GM12878 (cell line): ENCODE measurements around the gene IGSF1. TPM values are rescaled to one million over a fixed set of nuclear protein-coding genes. Genes with fewer than 3 reads are reported as not detected.

Source experiments
- ATAC-seq: fragments of 200-7000 bp; cut with Tn5 transposase; 3 replicates; pipeline ENCODE4 v1.9.1; 2020; ENCODE audit warnings: mild to moderate bottlenecking, moderate library complexity
- BruUV-seq: library from RNA; stranded (reverse); fragments of 400-500 nt; replicated peaks from 2 replicates; lab custom pipeline; 2021; lab: Mats Ljungman, UMichigan
- CTCF ChIA-PET: fragments of 300-600 bp; sonication (Branson Sonifier 250); formaldehyde crosslinking; extraction: SDS; loops from one replicate; lab custom pipeline; 2021; ENCODE audit warnings: inconsistent platforms; lab: Yijun Ruan, JAX
- POLR2A ChIA-PET: fragments of 350-600 bp; formaldehyde crosslinking; extraction: SDS; loops from one replicate; lab custom pipeline; 2021; ENCODE audit warnings: inconsistent platforms; lab: Charles Lee
- RAD21 ChIA-PET: fragments of 300-600 bp; sonication (Branson Sonifier 250); formaldehyde crosslinking; loops from one replicate; lab custom pipeline; 2023; ENCODE audit warnings: antibody characterized with exemption; ENCODE audit not compliant: unreplicated experiment; lab: Charles Lee
- SMC1A ChIA-PET: fragments of 300-600 bp; sonication (Branson Sonifier 250); formaldehyde crosslinking; loops from one replicate; lab custom pipeline; 2023; ENCODE audit not compliant: unreplicated experiment, uncharacterized antibody; lab: Charles Lee
- DNase-seq: peaks from one replicate; pipeline ENCODE4 v3.0.0-alpha.2; 2011; ENCODE audit warnings: low read depth, low spot score
- FAIRE-seq: peaks from 3 replicates; lab custom pipeline; 2011; peaks lifted over from hg19 to GRCh38; lab: Jason Lieb, UNC
- H2AFZ ChIP-seq: 2 replicates; pipeline ENCODE4 v1.6.0; 2011; ENCODE audit warnings: low read depth, low read length, control low read depth; ENCODE audit not compliant: control insufficient read depth
- H3K27ac ChIP-seq: 2 replicates; pipeline ENCODE4 v1.5.1; 2011; ENCODE audit warnings: control low read depth; ENCODE audit not compliant: control insufficient read depth, insufficient read depth
- H3K27me3 ChIP-seq, 2 experiments: replicated peaks in 1 of 2; 2 replicates each; pipeline versions ENCODE4 v1.6.0 to v1.6.1; 2011; ENCODE audit warnings: low read length in 1 of 2; ENCODE audit not compliant: control insufficient read depth in 2 of 2, insufficient read depth in 2 of 2
- H3K36me3 ChIP-seq, 2 experiments: 2 replicates each; pipeline ENCODE4 v1.5.1; 2011; ENCODE audit warnings: low read length in 1 of 2; ENCODE audit not compliant: control insufficient read depth in 2 of 2, insufficient read depth in 2 of 2
- H3K4me1 ChIP-seq: 2 replicates; pipeline ENCODE4 v1.6.1; 2011; ENCODE audit warnings: mild to moderate bottlenecking, low read length, moderate library complexity, mixed read lengths; ENCODE audit not compliant: control insufficient read depth, insufficient read depth
- H3K4me2 ChIP-seq: 2 replicates; pipeline ENCODE4 v1.6.0; 2011; ENCODE audit warnings: control low read depth; ENCODE audit not compliant: control insufficient read depth, insufficient read depth
- H3K4me3 ChIP-seq: fragments of 200-600 bp; sonication (generic); 2 replicates; pipeline ENCODE4 v1.5.1; 2016
- H3K79me2 ChIP-seq: 2 replicates; pipeline ENCODE4 v1.6.0; 2011; ENCODE audit warnings: low read length; ENCODE audit not compliant: control insufficient read depth, insufficient read depth
- H3K9ac ChIP-seq: 2 replicates; pipeline ENCODE4 v1.8.0; 2011; ENCODE audit warnings: low read length, control low read depth, mixed read lengths; ENCODE audit not compliant: control insufficient read depth, insufficient read depth
- H3K9me3 ChIP-seq: replicated peaks from 3 replicates; pipeline ENCODE4 v1.5.1; 2011; ENCODE audit warnings: mild to moderate bottlenecking, low read length; ENCODE audit not compliant: control insufficient read depth, insufficient read depth
- H4K20me1 ChIP-seq: 2 replicates; pipeline ENCODE4 v1.6.0; 2011; ENCODE audit not compliant: control insufficient read depth, insufficient read depth
- CHD2 ChIP-seq: IDR thresholded peaks from 2 replicates; pipeline ENCODE4 v1.6.1; 2011; ENCODE audit warnings: low read depth, low read length, improper control_type of control experiment, borderline replicate concordance
- CREB1 ChIP-seq: IDR thresholded peaks from 2 replicates; pipeline ENCODE4 v1.6.1; 2012; ENCODE audit warnings: low read depth, mild to moderate bottlenecking, inconsistent platforms
- GABPA ChIP-seq: IDR thresholded peaks from 2 replicates; pipeline ENCODE4 v1.6.1; 2014; ENCODE audit warnings: antibody characterized with exemption, low read depth, mild to moderate bottlenecking, inconsistent platforms
- SPI1 ChIP-seq: IDR thresholded peaks from 2 replicates; pipeline ENCODE4 v1.6.1; 2011; ENCODE audit warnings: low read depth, mild to moderate bottlenecking, low read length, moderate library complexity, borderline replicate concordance; ENCODE audit not compliant: insufficient read depth
- SRF ChIP-seq, 2 experiments: IDR thresholded peaks; 2 replicates each; pipeline ENCODE4 v1.6.1; 2011; ENCODE audit warnings: low read depth in 2 of 2, low read length in 2 of 2, mild to moderate bottlenecking in 1 of 2, moderate library complexity in 1 of 2
- ZNF274 ChIP-seq: IDR thresholded peaks from one replicate; pipeline ENCODE4 v1.8.0; 2011; ENCODE audit not compliant: insufficient read length, insufficient read depth
- WGBS: methylation state at CpG from one replicate; pipeline ENCODE4 v1.1.6; 2016; ENCODE audit warnings: low lambda C conversion rate; ENCODE audit not compliant: insufficient replicate concordance, insufficient coverage; ENCODE audit errors: missing lambda C conversion rate; 5-methylcytosine and 5-hydroxymethylcytosine counted together
- in situ Hi-C: fragments of 300-500 bp; cut with MboI; formaldehyde crosslinking; loops from 9 replicates; pipeline ENCODE4 v1.14.3; 2018; ENCODE audit warnings: mixed read lengths
- intact Hi-C: fragments of 100-400 bp; cut with micrococcal nuclease; formaldehyde crosslinking; loops from one replicate; pipeline ENCODE4 v1.14.2; 2022; ENCODE audit not compliant: unreplicated experiment
- polyA plus RNA-seq, 11 experiments: library from polyadenylated mRNA; depleted of rRNA in 4 of 11; unstranded in 6 of 11; stranded (reverse) in 5 of 11; fragments of >200 nt; fragmentation: Nextera tagmentation in 4 of 11; fragmentation: Illumina TruSeq in 1 of 11; extraction: Ambion mirVana in 4 of 11; extraction: Trizol in 1 of 11; gene quantifications; 1 replicate in 1 of 11; 2 replicates in 10 of 11; pipeline versions ENCODE4 v1.2.1 to v1.2.3, GENCODE V29; 2011 to 2016; ENCODE audit warnings: inconsistent platforms in 2 of 11, missing spikeins in 2 of 11, low read depth in 1 of 11
- total RNA-seq, 4 experiments: library from RNA; depleted of rRNA in 3 of 4; stranded (reverse); fragments of >200 nt in 3 of 4; fragmentation: Illumina TruSeq in 1 of 4; extraction: Trizol in 1 of 4; gene quantifications; 2 replicates each; pipeline versions ENCODE4 v1.2.1 to v1.2.3, GENCODE V29; 2013 to 2021
- TF ChIP-seq, protein P1 (sequence below): IDR thresholded peaks from 2 replicates; pipeline ENCODE4 v1.6.1; 2011; ENCODE audit warnings: borderline replicate concordance, low read depth, mild to moderate bottlenecking, moderate library complexity, low read length; ENCODE audit not compliant: insufficient read depth, poor library complexity, severe bottlenecking

IGSF1 gene
- total and polyA plus RNA-seq, 10 of the 15 experiments (the other 5 are each of a cell fraction or from before 2014, with no cell fraction given), result 0.04 to 0.08 TPM; not detected in 8

DNA sequence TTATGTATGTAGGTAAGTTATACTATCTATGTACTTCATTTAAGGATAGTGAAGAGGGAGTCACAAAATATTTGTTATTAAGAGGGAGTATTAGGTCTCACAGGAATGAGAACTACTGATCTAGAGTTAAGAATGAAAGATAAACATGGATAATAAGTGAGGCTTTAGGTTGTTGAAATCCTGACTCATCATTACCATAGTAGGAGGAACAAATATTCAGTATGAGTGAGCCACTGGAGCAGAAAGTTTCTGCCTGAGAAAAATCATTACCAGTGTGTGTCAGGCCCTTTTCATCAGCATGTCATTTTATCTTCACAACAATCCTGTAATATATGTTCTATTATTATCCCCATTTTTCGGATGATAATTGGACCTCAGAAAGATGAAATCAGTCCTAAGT lies 27.2 kb upstream of the IGSF1 start:
- Histone ChIP-seq H3K4me1 (no peaks in the 10 kb centered on the region), H3K36me3 (no peaks in the 10 kb centered on the region), H3K9me3 (no peaks in the 10 kb centered on the region), H3K27ac (no peak overlapping the region), H4K20me1 (no peaks in the 10 kb centered on the region), H2AFZ (no peak overlapping the region), H3K4me2 (no peak overlapping the region), H3K79me2 (no peaks in the 10 kb centered on the region), H3K27me3 (no peaks in the 10 kb centered on the region), H3K9ac (no peak overlapping the region), H3K4me3 (no peak overlapping the region)
- ATAC-seq (no peak), FAIRE-seq (no peak), DNase-seq (no peak)
- POLR2A ChIA-PET, result no interaction called here
- CTCF ChIA-PET, result no interaction called here
- RAD21 ChIA-PET, result no interaction called here
- intact Hi-C loops, result loop anchor here (10.0 kb wide), 1 partner anchor 331 kb away; no protein-coding TSS in a partner anchor
- SMC1A ChIA-PET, result interaction anchor here (0.7 kb wide), 1 partner anchor 322 kb away, joined by 3 read pairs; no protein-coding TSS in a partner anchor
- no TSS peak for BruUV-seq
- 0% methylated on average over 1 of the region's 1 CpG for WGBS
- TF ChIP-seq, protein P1, sequence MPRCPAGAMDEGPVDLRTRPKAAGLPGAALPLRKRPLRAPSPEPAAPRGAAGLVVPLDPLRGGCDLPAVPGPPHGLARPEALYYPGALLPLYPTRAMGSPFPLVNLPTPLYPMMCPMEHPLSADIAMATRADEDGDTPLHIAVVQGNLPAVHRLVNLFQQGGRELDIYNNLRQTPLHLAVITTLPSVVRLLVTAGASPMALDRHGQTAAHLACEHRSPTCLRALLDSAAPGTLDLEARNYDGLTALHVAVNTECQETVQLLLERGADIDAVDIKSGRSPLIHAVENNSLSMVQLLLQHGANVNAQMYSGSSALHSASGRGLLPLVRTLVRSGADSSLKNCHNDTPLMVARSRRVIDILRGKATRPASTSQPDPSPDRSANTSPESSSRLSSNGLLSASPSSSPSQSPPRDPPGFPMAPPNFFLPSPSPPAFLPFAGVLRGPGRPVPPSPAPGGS, result peak; percentile 34
- no peak for TF ChIP-seq GABPA
- TF ChIP-seq, all 136 proteins: peak for 1
- in situ Hi-C loops, result no loop called here

DNA sequence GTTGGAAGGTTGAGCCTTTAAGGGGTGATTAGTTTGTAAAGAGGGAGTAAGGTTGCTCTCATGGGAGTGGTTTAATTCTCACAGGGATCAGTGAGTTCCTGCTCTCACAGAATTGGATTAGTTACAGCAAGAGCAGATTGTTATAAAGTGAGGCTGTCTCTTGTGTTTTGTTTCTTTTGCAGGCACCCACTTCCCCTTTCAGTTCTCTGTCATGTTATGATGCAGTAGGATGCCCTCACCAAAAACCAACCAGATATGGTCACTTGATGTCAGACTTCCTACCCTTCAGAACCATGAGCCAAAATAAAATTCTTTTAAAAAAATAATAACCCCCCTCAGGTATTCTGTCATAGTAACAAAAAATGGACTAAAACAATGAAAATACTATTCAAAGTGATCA lies 19.9 kb upstream of the IGSF1 start:
- POLR2A ChIA-PET, result no interaction called here
- Histone ChIP-seq H3K4me1 (no peaks in the 10 kb centered on the region), H2AFZ (no peak overlapping the region), H3K27ac (no peak overlapping the region), H3K27me3 (no peaks in the 10 kb centered on the region), H3K36me3 (no peaks in the 10 kb centered on the region), H3K9ac (no peak overlapping the region), H4K20me1 (no peaks in the 10 kb centered on the region), H3K79me2 (no peaks in the 10 kb centered on the region), H3K4me3 (no peak overlapping the region), H3K4me2 (no peak overlapping the region), H3K9me3 (no peaks in the 10 kb centered on the region)
- RAD21 ChIA-PET, result no interaction called here
- ATAC-seq, result peak; percentile 41; the same call in 2 of the 3 replicates
- CTCF ChIA-PET, result no interaction called here
- SMC1A ChIA-PET, result no interaction called here
- BruUV-seq, result no TSS peak
- in situ Hi-C loops (no loop called here), intact Hi-C loops (no loop called here)
- no peak for FAIRE-seq
- TF ChIP-seq SRF (IDR thresholded peaks at IDR 0.05; ENCODE audit: low read depth in 2 of 2, low read length in 2 of 2) (peak; percentile 49 to 60; a peak in 2 of 4 replicates), ZNF274 (no peak), CREB1 (0 out of 2 replicates have a peak, but pooled peaks have one; percentile 37), CHD2 (no peak), SPI1 (peak; percentile 68)
- DNase-seq, result no peak
